HG02588 (cell line): ENCODE results near the gene ANKUB1.
A peak's percentile ranks its signal among the peaks of the same experiment; 100 is the strongest.

Source experiments
- ATAC-seq: cut with Tn5 transposase; IDR thresholded peaks from one replicate; pipeline ENCODE4 v1.9.1; 2021; ENCODE audit warnings: mild to moderate bottlenecking, moderate library complexity; ENCODE audit not compliant: unreplicated experiment

ANKUB1 gene

GRCh38 chr3:149765762-149766334 lies 26.5 kb downstream of the ANKUB1 start:
- no peak for ATAC-seq

DNA sequence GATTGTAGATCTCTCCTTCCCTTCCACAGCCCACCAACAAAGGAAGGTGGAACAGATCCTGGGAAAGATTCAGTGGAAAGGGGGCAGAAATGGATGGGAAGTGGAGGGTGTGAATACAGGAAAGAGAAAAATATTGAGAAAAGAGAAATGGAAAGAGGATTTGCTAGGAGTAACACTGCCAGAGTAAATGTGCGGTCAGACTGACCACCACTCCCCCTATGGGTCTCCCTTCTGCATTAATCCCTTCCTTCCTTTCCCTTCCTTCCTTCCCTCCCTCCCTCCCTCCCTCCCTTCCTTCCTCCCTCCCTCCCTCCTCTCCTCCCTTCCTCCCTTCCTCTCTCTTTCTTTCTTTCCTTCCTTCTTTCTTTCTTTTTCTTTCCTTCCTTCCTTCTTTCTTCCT lies 28.1 kb downstream of the ANKUB1 start:
- ATAC-seq: no peak

DNA sequence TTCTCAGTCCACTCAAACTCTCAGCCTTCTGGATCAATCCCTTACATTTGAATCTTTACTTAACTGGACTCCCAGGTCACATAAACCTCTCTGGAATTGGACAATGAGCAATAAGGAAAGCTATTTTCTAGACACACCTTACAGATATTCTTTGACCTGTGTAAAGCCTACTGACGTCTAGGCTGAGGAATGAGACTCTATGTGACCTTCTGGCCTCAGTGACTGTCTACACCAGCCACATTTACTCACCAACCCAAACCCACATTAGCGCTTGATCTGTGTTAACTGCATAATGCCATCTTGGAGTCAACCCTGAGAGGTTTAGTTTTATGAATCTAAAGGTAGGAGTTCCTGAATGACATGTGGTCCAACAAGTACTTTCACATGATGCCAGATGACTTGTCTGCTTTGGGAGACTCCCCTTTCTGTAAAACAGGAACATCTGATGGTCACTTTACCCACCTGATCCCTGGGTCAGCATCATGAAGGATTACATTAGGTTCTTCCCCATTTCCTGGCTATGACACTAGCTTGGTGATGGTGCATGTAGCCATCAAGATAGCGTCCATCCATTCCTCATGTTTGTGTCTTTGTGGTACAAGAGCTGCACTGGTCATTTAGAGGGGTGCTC lies 28.7 kb downstream of the ANKUB1 start:
- no peak for ATAC-seq

GRCh38 chr3:149753717-149754116 lies 38.6 kb downstream of the ANKUB1 start:
- ATAC-seq: no peak

DNA sequence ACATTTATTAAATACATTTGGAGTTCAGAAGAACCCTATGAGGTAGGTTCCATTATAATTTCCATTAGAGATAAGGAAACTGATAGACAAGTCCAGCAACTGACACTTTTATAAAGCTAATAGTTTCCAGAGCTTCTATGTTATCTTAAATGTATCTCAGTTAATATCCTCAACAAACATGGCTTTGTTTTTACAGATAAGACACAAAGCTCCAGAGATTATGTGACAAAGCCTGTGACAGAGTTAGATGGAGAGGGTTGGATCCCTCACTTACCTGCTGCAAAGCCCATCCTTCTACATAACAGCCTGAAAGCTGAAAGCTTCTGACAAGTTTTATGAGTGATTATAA lies 39.6 kb downstream of the ANKUB1 start:
- ATAC-seq: no peak

- ATAC-seq: peak; percentile 98
Observed at GRCh38 chr3:149752051-149752787, 40.1 kb downstream of the ANKUB1 start, which contains the start of gene COMMD2. Gene COMMD2, minus strand, starts transcription at chr3:149752489. Its CDS starts 45 bp downstream, at chr3:149752444.

DNA sequence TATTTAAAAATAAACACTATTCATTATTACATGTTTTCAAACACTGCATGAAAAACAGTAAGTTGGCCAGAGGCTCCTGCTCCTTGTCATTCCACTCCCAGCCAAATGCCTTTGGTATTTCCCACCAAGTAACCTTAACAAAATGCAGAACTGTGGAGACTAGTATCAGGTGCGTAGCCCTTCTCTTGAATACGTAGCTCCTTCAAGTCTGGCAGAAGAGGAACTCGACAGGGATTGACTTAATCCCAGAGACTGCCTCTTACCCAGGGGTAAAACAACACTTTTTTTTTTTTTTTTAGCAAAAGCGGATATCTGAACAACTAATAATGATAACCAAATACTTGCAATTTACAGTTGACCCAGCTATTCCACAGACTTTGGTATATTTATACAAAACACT lies 40.8 kb downstream of the ANKUB1 start:
- ATAC-seq: no peak

DNA sequence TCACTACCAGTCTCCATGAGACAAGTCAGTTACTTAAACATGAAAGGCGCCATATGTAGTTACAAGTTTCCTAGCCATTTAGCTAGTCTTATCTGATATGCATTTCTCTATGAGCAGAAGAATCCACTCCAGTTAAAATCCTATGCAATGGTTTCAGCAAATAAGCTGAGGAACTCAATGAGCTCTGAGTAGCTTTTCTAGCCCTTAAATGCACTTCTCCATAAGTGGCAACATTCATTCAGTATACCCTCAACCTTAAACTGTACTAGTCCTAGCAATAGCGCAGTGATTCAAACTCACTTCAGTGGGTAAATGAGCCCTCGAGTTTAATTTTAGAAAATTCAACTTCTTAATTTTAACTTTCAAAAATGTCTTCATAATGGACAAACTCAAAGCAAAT lies 47.7 kb downstream of the ANKUB1 start:
- ATAC-seq: no peak

GRCh38 chr3:149744151-149744550 lies 48.2 kb downstream of the ANKUB1 start:
- ATAC-seq: no peak

GRCh38 chr3:149739396-149739795 lies 53.0 kb downstream of the ANKUB1 start:
- no peak for ATAC-seq

- ATAC-seq: no peak
Observed at GRCh38 chr3:149738876-149739275, 53.5 kb downstream of the ANKUB1 start.

- ATAC-seq: no peak
Observed at GRCh38 chr3:149736953-149737205, 55.5 kb downstream of the ANKUB1 start.

- no peak for ATAC-seq
Observed at GRCh38 chr3:149736175-149736952, 56.0 kb downstream of the ANKUB1 start.

- no peak for ATAC-seq
Observed at GRCh38 chr3:149732234-149732633, 60.1 kb downstream of the ANKUB1 start.

DNA sequence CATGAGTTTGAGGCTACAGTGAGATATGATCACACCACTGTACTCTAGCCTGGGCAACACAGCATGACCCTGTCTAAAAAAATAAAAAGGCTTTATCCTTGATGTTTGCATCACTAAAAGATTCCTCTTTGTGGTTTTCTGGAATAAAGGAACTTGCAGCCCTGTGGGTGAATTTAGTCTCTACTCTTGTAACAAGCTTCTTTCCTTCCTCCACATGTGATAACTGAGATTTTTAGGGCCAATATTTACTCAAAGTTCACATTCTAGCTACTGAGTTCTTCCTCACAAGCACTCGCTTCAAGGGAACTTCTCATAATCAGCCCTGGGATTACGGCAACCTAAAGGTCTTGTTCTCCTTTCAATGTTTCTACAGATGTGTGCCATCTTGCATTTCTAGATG lies 64.7 kb downstream of the ANKUB1 start:
- no peak for ATAC-seq

- peak; percentile 82 for ATAC-seq
Observed at GRCh38 chr3:149726716-149727407, 65.5 kb downstream of the ANKUB1 start.

DNA sequence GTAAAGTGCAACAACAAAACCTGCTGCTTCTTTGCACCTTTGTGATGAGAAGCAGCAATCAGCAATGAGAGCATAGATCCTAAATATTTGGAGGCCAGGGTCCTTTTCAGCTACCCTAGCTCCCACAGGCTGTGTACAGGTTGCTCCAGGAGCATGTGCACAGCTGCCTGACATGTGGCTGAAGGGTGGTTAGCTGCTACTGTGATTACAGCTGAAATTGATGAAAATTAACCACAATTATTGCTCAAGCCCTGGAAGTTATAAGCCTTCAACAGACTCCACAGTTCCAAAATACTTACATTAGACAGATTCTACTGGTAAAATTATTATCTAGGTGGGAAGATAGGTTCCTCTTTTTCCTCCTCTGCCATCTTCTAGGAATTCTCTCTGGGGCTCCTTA lies 68.6 kb downstream of the ANKUB1 start:
- no peak for ATAC-seq

DNA sequence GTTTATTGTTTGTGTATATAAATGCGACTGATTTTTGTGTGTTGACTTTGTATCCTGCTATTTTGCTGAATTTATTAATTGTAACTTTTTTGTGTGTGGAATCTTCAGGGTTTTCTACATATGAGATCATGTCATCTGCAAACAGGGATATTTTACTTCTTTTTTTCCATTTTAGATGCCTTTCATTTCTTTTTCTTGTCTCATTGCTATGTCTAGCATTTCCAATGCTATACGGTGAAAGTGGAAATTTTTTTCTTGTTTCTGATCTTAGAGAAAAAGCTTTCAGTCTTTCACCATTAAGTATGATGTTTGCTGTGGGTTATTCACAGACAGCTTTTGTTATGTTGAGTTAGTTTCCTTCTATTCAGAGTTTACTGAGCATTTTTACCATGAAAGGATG lies 71.4 kb downstream of the ANKUB1 start:
- no peak for ATAC-seq

- no peak for ATAC-seq
Observed at GRCh38 chr3:149717391-149718056, 74.8 kb downstream of the ANKUB1 start.

DNA sequence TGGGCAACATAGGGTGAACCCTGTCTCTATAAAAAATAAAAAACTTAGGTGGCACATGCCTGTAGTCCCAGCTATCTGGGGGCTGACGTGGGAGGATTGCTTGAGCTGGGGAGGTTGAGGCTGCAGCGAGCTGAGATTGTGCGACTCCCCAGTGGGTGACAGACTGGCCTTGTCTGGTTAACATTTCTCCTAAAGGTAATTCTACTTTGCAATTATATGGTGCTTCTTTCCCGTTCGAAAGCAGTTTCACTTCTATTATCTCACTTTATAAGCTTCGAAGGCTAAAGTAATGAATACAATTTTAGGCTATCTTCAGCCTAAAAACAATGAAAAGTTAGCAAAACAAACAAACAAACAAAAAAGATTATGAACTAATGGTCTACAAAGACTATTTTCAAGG lies 75.4 kb downstream of the ANKUB1 start:
- no peak for ATAC-seq

DNA sequence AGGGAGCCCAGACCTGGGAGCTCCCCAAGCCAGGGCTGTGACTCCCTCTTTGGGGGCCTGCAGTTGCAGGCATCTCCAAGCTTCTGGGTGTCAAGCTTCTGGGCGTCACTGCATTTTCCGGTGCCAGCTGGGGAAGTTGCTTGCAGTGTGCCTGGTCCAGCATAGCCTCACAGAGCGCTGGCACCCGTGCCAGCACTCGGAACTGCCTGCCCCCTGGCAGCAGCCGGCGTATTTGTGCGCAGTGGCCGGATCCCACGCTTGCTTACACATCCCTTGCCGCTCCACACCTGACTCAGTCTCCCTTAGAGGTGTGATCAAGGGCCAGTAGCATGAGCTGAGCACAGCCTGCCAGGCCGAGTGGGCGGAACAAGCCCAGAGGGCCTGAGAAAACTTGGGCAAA lies 77.1 kb downstream of the ANKUB1 start:
- no peak for ATAC-seq
